ENCODE data around the gene COG5. TPM values are rescaled to one million over a fixed set of nuclear protein-coding genes. Genes with fewer than 3 reads are reported as not detected.

Gene COG5
- total and polyA plus RNA-seq, 2 of the 4 experiments (the other 2 are of a cell fraction): 18.5 to 27.4 TPM

GRCh38 chr7:107502154-107502553 is 61.6 kb downstream of the COG5 start:
- ATAC-seq (ENCODE audit: low read depth) (no peak), DNase-seq (no peak)
- ChIA-PET CTCF (no interaction called here), POLR2A (ENCODE audit: unreplicated experiment) (no interaction called here)
- Histone ChIP-seq H2AFZ (replicated peaks; ENCODE audit: low read length, poor library complexity) (no peak overlapping the region), H3K27ac (ENCODE audit: insufficient read depth, low read length) (no peak overlapping the region), H2AK9ac (replicated peaks; ENCODE audit: low read depth, low read length, poor library complexity) (no peak overlapping the region), H4K5ac (ENCODE audit: low read depth, low read length) (no peak overlapping the region), H4K8ac (ENCODE audit: low read depth in 2 of 2, low read length in 2 of 2) (no peak overlapping the region), H4K91ac (ENCODE audit: insufficient read depth, low read depth, low read length) (no peak overlapping the region), H3K56ac (ENCODE audit: extremely low read depth, insufficient read depth, low read length) (no peak overlapping the region), H2BK15ac (ENCODE audit: low read depth, low read length) (no peak overlapping the region), H3K23ac (ENCODE audit: low read depth, low read length) (no peak overlapping the region), H4K20me1 (ENCODE audit: insufficient read depth, low read length) (peaks cover 12% of the 10 kb centered on the region; the same call in 1 of the 2 replicates), H3K4me2 (ENCODE audit: low read depth, low read length) (no peak overlapping the region), H3K27me3 (ENCODE audit: control insufficient read depth, insufficient read depth, low read length) (no peaks in the 10 kb centered on the region), H3K18ac (ENCODE audit: low read depth, low read length) (no peak overlapping the region), H3K9me1 (ENCODE audit: insufficient read depth, low read length) (peaks cover 2% of the 10 kb centered on the region; the same call in 1 of the 2 replicates), H3K79me1 (ENCODE audit: low read depth in 1 of 2, low read length in 2 of 2) (peaks cover 17 to 24% of the 10 kb centered on the region in 2 experiments), H2AK5ac (ENCODE audit: low read depth, low read length) (no peak overlapping the region), H3K4ac (ENCODE audit: low read depth, low read length) (no peak overlapping the region), H2BK120ac (ENCODE audit: low read depth, low read length) (no peak overlapping the region), H3K4me1 (ENCODE audit: control insufficient read depth, insufficient read depth, low read length) (peaks cover 3% of the 10 kb centered on the region; the same call in 1 of the 2 replicates), H3K4me3 (ENCODE audit: insufficient read depth, low read depth, low read length) (no peak overlapping the region), H2BK20ac (ENCODE audit: low read depth, low read length) (no peak overlapping the region), H3K9me3 (ENCODE audit: control insufficient read depth, insufficient read depth, low read length) (no peaks in the 10 kb centered on the region), H3K14ac (replicated peaks; ENCODE audit: low read depth, low read length) (no peak overlapping the region), H3K9ac (ENCODE audit: low read depth, low read length) (no peak overlapping the region), H2BK5ac (ENCODE audit: low read depth, low read length, poor library complexity, severe bottlenecking) (no peak overlapping the region), H3K36me3 (ENCODE audit: control insufficient read depth, insufficient read depth, low read length) (no peaks in the 10 kb centered on the region)
- dilution Hi-C loops (cut with HindIII; ENCODE audit: low sequenced_read_pairs, unreplicated experiment): no loop called here
- no peak for TF ChIP-seq MXI1 (IDR thresholded peaks at IDR 0.05; ENCODE audit: borderline replicate concordance, low read depth, low read length)
- WGBS, 2 experiments (ENCODE audit: extremely low coverage in 2 of 2, insufficient read length in 1 of 2): no CpG with 5 or more reads among the region's 3 CpGs
- BruUV-seq (replicated peaks): no TSS peak
- in situ Hi-C loops (cut with MboI; ENCODE audit: low sequenced_read_pairs): no loop called here
- intact Hi-C loops (cut with micrococcal nuclease): loop anchor here (2.0 kb wide), 1 partner anchor 19 kb away; no protein-coding TSS in a partner anchor

All from IMR-90 (cell line).